ENCODE data around the gene FARP2. TPM values are rescaled to one million over a fixed set of nuclear protein-coding genes. Genes with fewer than 3 reads are reported as not detected.

The FARP2 gene
- total RNA-seq, 4 donors from 2014 or later, result 10.7 to 20.1 (median 13.6) TPM

- TF ChIP-seq POLR2A (IDR thresholded peaks at IDR 0.05), result no peak
- no peak for TF ChIP-seq CTCF (IDR thresholded peaks at IDR 0.05 in 4 of 5, conservative IDR thresholded peaks at IDR 0.05 in 1 of 5)
- Histone ChIP-seq H3K9me3 (no peaks in the 10 kb centered on the region), H3K36me3 (peaks cover 0 to 10% of the 10 kb centered on the region in 2 donors), H3K27ac (no peak overlapping the region), H3K4me3 (no peak overlapping the region), H3K4me1 (no peaks in the 10 kb centered on the region), H3K27me3 (no peaks in the 10 kb centered on the region)
- ATAC-seq (no peak), DNase-seq (no peak)
- in situ Hi-C loops (cut with MboI; ENCODE audit: low sequenced_read_pairs in 4 of 4), result no loop called here
- intact Hi-C loops (cut with DNase I; ENCODE audit: low total_unique reads), result no loop called here
Measured at GRCh38 chr2:241479026-241479898, 123.2 kb downstream of the FARP2 start.

- Histone ChIP-seq H3K27ac (no peak overlapping the region), H3K4me1 (no peaks in the 10 kb centered on the region), H3K36me3 (peaks cover 0 to 10% of the 10 kb centered on the region in 2 donors), H3K4me3 (no peak overlapping the region), H3K9me3 (no peaks in the 10 kb centered on the region), H3K27me3 (no peaks in the 10 kb centered on the region)
- DNase-seq, result no peak
- intact Hi-C loops (cut with DNase I; ENCODE audit: low total_unique reads), result loop anchor here (10.0 kb wide), 1 partner anchor 397 kb away; no protein-coding TSS in a partner anchor
- TF ChIP-seq CTCF (IDR thresholded peaks at IDR 0.05 in 4 of 5, conservative IDR thresholded peaks at IDR 0.05 in 1 of 5) (no peak), POLR2A (IDR thresholded peaks at IDR 0.05) (no peak)
- in situ Hi-C loops (cut with MboI; ENCODE audit: low sequenced_read_pairs in 4 of 4), result no loop called here
- no peak for ATAC-seq
Measured at GRCh38 chr2:241481687-241482086, 125.6 kb downstream of the FARP2 start.

- DNase-seq (no peak), ATAC-seq (no peak)
- in situ Hi-C loops (cut with MboI; ENCODE audit: low sequenced_read_pairs in 4 of 4), result no loop called here
- TF ChIP-seq POLR2A (IDR thresholded peaks at IDR 0.05) (no peak), CTCF (IDR thresholded peaks at IDR 0.05 in 4 of 5, conservative IDR thresholded peaks at IDR 0.05 in 1 of 5) (no peak)
- Histone ChIP-seq H3K4me3 (no peak overlapping the region), H3K36me3 (peaks cover 0 to 10% of the 10 kb centered on the region in 2 donors), H3K27ac (no peak overlapping the region), H3K9me3 (no peaks in the 10 kb centered on the region), H3K4me1 (no peaks in the 10 kb centered on the region), H3K27me3 (no peaks in the 10 kb centered on the region)
- intact Hi-C loops (cut with DNase I; ENCODE audit: low total_unique reads), result loop anchor here (10.0 kb wide), 1 partner anchor 398 kb away; no protein-coding TSS in a partner anchor
Measured at GRCh38 chr2:241482126-241482955, 126.3 kb downstream of the FARP2 start.

- Histone ChIP-seq H3K9me3 (no peaks in the 10 kb centered on the region), H3K36me3 (peaks cover 0 to 5% of the 10 kb centered on the region in 2 donors), H3K27me3 (no peaks in the 10 kb centered on the region), H3K27ac (no peak overlapping the region), H3K4me1 (no peaks in the 10 kb centered on the region), H3K4me3 (no peak overlapping the region)
- no peak for DNase-seq
- TF ChIP-seq CTCF (IDR thresholded peaks at IDR 0.05 in 4 of 5, conservative IDR thresholded peaks at IDR 0.05 in 1 of 5), result no peak
- TF ChIP-seq POLR2A (IDR thresholded peaks at IDR 0.05), result no peak
- in situ Hi-C loops (cut with MboI; ENCODE audit: low sequenced_read_pairs in 4 of 4) (no loop called here), intact Hi-C loops (cut with DNase I; ENCODE audit: low total_unique reads) (loop anchor here (10.0 kb wide), 1 partner anchor 399 kb away; no protein-coding TSS in a partner anchor)
- ATAC-seq, result no peak
Measured at GRCh38 chr2:241483305-241483704, 127.2 kb downstream of the FARP2 start.

All from gastrocnemius medialis (tissue), 4 donors.